Esophagus muscularis mucosa (tissue), 4 donors: ENCODE results near the gene TNFSF8. TPM values are rescaled to one million over a fixed set of nuclear protein-coding genes. Genes with fewer than 3 reads are reported as not detected.

Experiments
- DNase-seq: peaks from one replicate; pipeline ENCODE4 v3.0.0-alpha.2; 2017; ENCODE audit errors: extremely low spot score
- H3K27ac ChIP-seq, 4 donors: fragments of 200-600 bp; sonication (generic); replicated peaks in 1 of 4; 1 replicate in 3 of 4; 2 replicates in 1 of 4; pipeline ENCODE4 v1.5.1; 2016 to 2019; ENCODE audit warnings: mild to moderate bottlenecking in 1 of 4
- H3K27me3 ChIP-seq, 4 donors: fragments of 200-600 bp; sonication (generic); one replicate each; pipeline versions ENCODE4 v1.5.1 to v1.6.0; 2016 to 2019
- H3K36me3 ChIP-seq, 4 donors: fragments of 200-600 bp; sonication (generic); one replicate each; pipeline ENCODE4 v1.5.1; 2016 to 2019
- H3K4me1 ChIP-seq, 4 donors: fragments of 200-600 bp; sonication (generic); one replicate each; pipeline ENCODE4 v1.5.1; 2016 to 2019
- H3K4me3 ChIP-seq, 4 donors: fragments of 200-600 bp; sonication (generic); 1 replicate in 2 of 4; 2 replicates in 2 of 4; pipeline ENCODE4 v1.5.1; 2016 to 2019; ENCODE audit warnings: mild to moderate bottlenecking in 4 of 4, moderate library complexity in 1 of 4
- H3K9me3 ChIP-seq, 4 donors: fragments of 200-600 bp; sonication (generic); 1 replicate in 3 of 4; 2 replicates in 1 of 4; pipeline ENCODE4 v1.5.1; 2016 to 2019
- EP300 ChIP-seq: sonication (generic); formaldehyde crosslinking; IDR thresholded peaks from one replicate; pipeline ENCODE4 v1.6.1; 2017; ENCODE audit warnings: antibody characterized with exemption
- POLR2A ChIP-seq: fragments of 450-650 bp; IDR thresholded peaks from one replicate; pipeline ENCODE4 v1.6.1; 2017; ENCODE audit warnings: antibody characterized with exemption, moderate library complexity, mild to moderate bottlenecking, low read depth
- POLR2AphosphoS5 ChIP-seq, 2 donors: sonication (generic); formaldehyde crosslinking; IDR thresholded peaks; one replicate each; pipeline ENCODE4 v1.6.1; 2017; ENCODE audit warnings: antibody characterized with exemption in 2 of 2
- WGBS: methylation state at CpG from one replicate; pipeline ENCODE4 v1.1.5; 2018; 5-methylcytosine and 5-hydroxymethylcytosine counted together
- intact Hi-C: fragments of 100-400 bp; cut with DNase I; formaldehyde crosslinking; loops from one replicate; pipeline ENCODE4 v1.15.1; 2023
- total RNA-seq, 4 donors: library from RNA; depleted of rRNA; stranded (reverse); fragments of >200 nt; gene quantifications; one replicate each; pipeline versions ENCODE4 v1.1.0 to v1.2.1, GENCODE V29; 2016
- TF ChIP-seq, protein P1 (sequence below), 3 experiments: fragments of 200-600 bp in 2 of 3; fragments of 450-650 bp in 1 of 3; sonication (generic) in 2 of 3; IDR thresholded peaks; one replicate each; pipeline ENCODE4 v1.5.1; 2017 to 2019; ENCODE audit warnings: antibody characterized with exemption in 3 of 3, mild to moderate bottlenecking in 2 of 3, moderate library complexity in 1 of 3

Gene TNFSF8
- total RNA-seq, 4 donors from 2014 or later, result 0.46 to 4.0 (median 1.4) TPM

DNA sequence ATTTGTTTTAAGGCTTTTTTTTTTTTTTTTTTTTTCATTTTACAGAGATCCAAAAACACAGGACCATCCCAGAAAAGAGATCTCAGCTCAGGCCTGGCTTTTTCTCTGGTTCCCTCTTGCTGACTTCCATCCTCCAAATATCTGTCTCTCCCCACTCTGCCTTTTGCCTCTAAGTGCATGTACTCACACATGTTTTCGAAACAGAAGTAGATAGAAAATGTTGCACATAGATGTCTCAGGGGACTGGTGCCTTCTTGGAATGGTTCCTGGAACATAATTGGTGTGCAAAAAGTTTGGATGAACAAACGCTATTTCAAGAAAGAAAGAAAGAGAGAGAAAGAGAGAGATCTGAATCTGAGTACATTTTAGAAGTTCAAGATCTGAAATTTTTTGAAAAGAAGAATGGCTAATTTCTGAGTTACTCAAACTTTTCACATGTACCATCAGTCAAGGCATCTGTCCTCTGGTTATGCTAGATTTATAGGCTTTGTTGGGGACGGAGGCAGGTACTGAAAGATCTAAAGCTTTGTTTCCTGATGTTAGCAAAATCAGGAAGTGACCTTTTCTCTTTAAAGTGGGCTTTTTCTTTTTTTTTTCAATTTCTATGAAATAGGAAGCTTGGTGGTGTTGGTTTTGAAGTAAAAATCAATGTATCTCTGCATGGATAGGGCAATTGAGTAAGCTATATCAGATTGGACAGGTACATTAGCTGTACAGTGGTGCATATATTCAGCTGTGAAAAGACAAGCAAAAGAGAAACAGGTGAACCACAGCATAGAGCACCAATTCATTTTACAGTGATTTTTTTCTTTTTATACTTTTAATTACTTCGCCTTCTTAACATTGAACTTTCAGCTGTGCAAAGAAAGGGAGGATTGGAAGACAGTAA, 8.5 kb upstream of the TNFSF8 start:
- H3K9me3 ChIP-seq, result no peaks in the 10 kb centered on the region
- peaks cover 0 to 3% (median 0%) of the 10 kb centered on the region in 4 donors for H3K4me1 ChIP-seq
- no peak overlapping the region for H3K27ac ChIP-seq
- H3K4me3 ChIP-seq, result no peak overlapping the region
- WGBS, result 72% methylated on average over 4 of the region's 4 CpGs
- intact Hi-C loops, result no loop called here
- no peaks in the 10 kb centered on the region for H3K27me3 ChIP-seq
- DNase-seq, result no peak
- TF ChIP-seq EP300 (no peak), POLR2A (no peak), POLR2AphosphoS5 (IDR thresholded peaks at IDR 0.05) (no peak)
- TF ChIP-seq, protein P1, sequence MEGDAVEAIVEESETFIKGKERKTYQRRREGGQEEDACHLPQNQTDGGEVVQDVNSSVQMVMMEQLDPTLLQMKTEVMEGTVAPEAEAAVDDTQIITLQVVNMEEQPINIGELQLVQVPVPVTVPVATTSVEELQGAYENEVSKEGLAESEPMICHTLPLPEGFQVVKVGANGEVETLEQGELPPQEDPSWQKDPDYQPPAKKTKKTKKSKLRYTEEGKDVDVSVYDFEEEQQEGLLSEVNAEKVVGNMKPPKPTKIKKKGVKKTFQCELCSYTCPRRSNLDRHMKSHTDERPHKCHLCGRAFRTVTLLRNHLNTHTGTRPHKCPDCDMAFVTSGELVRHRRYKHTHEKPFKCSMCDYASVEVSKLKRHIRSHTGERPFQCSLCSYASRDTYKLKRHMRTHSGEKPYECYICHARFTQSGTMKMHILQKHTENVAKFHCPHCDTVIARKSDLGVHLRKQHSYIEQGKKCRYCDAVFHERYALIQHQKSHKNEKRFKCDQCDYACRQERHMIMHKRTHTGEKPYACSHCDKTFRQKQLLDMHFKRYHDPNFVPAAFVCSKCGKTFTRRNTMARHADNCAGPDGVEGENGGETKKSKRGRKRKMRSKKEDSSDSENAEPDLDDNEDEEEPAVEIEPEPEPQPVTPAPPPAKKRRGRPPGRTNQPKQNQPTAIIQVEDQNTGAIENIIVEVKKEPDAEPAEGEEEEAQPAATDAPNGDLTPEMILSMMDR (IDR thresholded peaks at IDR 0.05), result no peak
- H3K36me3 ChIP-seq, result no peaks in the 10 kb centered on the region

DNA sequence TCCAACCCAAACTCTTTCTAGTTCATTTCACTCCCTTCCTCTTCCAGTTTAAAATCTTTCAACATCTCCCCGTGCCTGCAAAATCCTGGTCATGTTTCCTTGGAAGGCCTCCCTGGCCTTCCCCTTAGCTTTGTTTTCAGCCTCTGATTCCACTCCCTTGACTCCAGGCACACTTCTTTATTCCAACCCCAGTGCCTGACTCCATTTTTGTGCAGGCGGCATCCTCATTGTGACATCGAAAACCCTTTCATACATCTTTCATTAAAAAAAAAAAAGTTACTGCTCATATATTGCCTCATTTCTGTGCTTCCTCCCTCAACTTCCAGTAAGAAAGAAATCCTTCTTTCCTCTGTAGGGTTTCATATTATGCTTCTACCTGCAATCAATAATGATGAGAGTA, 7.1 kb upstream of the TNFSF8 start:
- no peak overlapping the region for H3K27ac ChIP-seq
- no peaks in the 10 kb centered on the region for H3K36me3 ChIP-seq
- no peak overlapping the region for H3K4me3 ChIP-seq
- intact Hi-C loops, result no loop called here
- H3K27me3 ChIP-seq, result no peaks in the 10 kb centered on the region
- TF ChIP-seq, protein P1 (IDR thresholded peaks at IDR 0.05), result no peak
- TF ChIP-seq POLR2AphosphoS5 (IDR thresholded peaks at IDR 0.05), result no peak
- peaks cover 0 to 3% (median 0%) of the 10 kb centered on the region in 4 donors for H3K4me1 ChIP-seq
- H3K9me3 ChIP-seq, result no peaks in the 10 kb centered on the region
- DNase-seq, result no peak
- 74% methylated on average over 3 of the region's 3 CpGs for WGBS

DNA sequence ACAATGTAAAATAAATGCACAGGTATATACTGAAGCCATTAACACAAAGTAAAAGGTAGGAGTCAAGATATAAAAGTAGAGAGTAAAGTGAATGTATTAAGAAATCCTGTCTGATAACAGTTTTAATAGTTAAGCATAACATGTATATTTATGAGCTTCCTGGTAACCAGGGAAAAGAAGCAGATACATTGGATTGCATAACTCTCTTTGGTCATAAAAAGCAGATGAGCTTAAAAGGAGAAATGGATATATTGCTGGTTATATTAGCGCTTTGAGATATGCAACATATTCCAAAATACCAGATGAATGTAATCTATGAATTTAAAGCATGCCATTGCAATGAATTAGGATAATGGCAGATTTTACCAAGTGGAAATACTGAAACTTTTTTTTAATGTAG, 6.2 kb upstream of the TNFSF8 start:
- DNase-seq, result no peak
- H3K4me3 ChIP-seq, result no peak overlapping the region
- no peaks in the 10 kb centered on the region for H3K36me3 ChIP-seq
- no peak for TF ChIP-seq POLR2AphosphoS5 (IDR thresholded peaks at IDR 0.05)
- no peak for TF ChIP-seq POLR2A
- TF ChIP-seq, protein P1 (IDR thresholded peaks at IDR 0.05), result no peak
- no peak for TF ChIP-seq EP300
- no peak overlapping the region for H3K27ac ChIP-seq
- intact Hi-C loops, result no loop called here
- no peaks in the 10 kb centered on the region for H3K27me3 ChIP-seq
- peaks cover 0 to 3% (median 0%) of the 10 kb centered on the region in 4 donors for H3K4me1 ChIP-seq
- H3K9me3 ChIP-seq, result no peaks in the 10 kb centered on the region
- WGBS, result 71% methylated on average over 1 of the region's 1 CpG

DNA sequence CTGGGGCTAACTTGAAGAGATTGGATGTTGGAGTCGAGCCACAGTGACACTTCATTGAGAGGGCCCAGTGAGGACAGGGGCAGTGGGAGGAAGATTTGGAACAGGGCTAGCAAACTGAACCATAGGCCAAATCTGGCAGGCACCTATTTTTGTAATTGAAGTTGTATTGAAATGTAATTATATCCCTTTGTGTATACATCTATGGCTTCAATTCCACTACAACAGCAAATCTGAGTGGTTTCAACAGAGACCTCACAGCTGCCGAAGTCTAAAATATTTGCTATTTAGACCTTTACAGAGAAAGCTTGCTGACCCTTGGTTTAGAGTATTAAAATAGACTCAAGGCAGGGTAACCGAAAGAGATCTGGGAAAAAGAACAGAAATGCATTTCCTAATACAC, 4.7 kb upstream of the TNFSF8 start:
- no peak for TF ChIP-seq POLR2A
- TF ChIP-seq POLR2AphosphoS5 (IDR thresholded peaks at IDR 0.05), result no peak
- TF ChIP-seq, protein P1 (IDR thresholded peaks at IDR 0.05), result no peak
- no peak for TF ChIP-seq EP300
- H3K4me1 ChIP-seq, result peaks cover 0 to 3% (median 0%) of the 10 kb centered on the region in 4 donors
- no peak overlapping the region for H3K4me3 ChIP-seq
- intact Hi-C loops, result no loop called here
- WGBS, result 71% methylated on average over 3 of the region's 3 CpGs
- DNase-seq, result no peak
- H3K27me3 ChIP-seq, result peaks cover 0 to 8% (median 0%) of the 10 kb centered on the region in 4 donors
- no peaks in the 10 kb centered on the region for H3K9me3 ChIP-seq
- H3K27ac ChIP-seq, result no peak overlapping the region
- no peaks in the 10 kb centered on the region for H3K36me3 ChIP-seq
